ENCODE data around the gene UBL4A. TPM values are rescaled to one million over a fixed set of nuclear protein-coding genes. Genes with fewer than 3 reads are reported as not detected.

Gene UBL4A
- total RNA-seq, 1 experiment from 2014 or later = 37.4 TPM

- Histone ChIP-seq H3K27me3 (ENCODE audit: insufficient read depth, low read length) (no peaks in the 10 kb centered on the region), H4K20me1 (ENCODE audit: insufficient read depth) (no peaks in the 10 kb centered on the region), H3K9ac (ENCODE audit: low read length) (no peak overlapping the region), H3K79me2 (ENCODE audit: insufficient read depth, low read length) (no peaks in the 10 kb centered on the region), H3K36me3 (ENCODE audit: control insufficient read depth in 1 of 2, insufficient read depth in 2 of 2, low read length in 2 of 2) (no peaks in the 10 kb centered on the region), H3K27ac (ENCODE audit: low read depth, low read length) (no peak overlapping the region), H3K4me2 (ENCODE audit: low read length) (no peak overlapping the region), H3K4me3 (replicated peaks in 1 of 2; ENCODE audit: low read depth in 1 of 2, low read length in 2 of 2) (no peak overlapping the region), H3K9me2 (ENCODE audit: insufficient read depth) (no peaks in the 10 kb centered on the region), H2AFZ (ENCODE audit: low read depth, low read length, poor library complexity, severe bottlenecking) (no peak overlapping the region), H3K4me1 (ENCODE audit: control insufficient read depth in 1 of 2, insufficient read depth in 2 of 2, low read length in 2 of 2) (peaks cover 8 to 16% of the 10 kb centered on the region in 2 experiments), H3K9me3 (ENCODE audit: control insufficient read depth in 1 of 2, insufficient read depth in 1 of 2, low read depth in 1 of 2, low read length in 2 of 2) (no peaks in the 10 kb centered on the region)
- TF ChIP-seq POLR2A (IDR thresholded peaks at IDR 0.05; ENCODE audit: borderline replicate concordance, extremely low read depth, insufficient read depth, insufficient read length) (no peak), TCF7L2 (IDR thresholded peaks at IDR 0.05; ENCODE audit: borderline replicate concordance, extremely low read depth, insufficient read depth, insufficient read length) (no peak), ELF1 (IDR thresholded peaks at IDR 0.05; ENCODE audit: borderline replicate concordance, low read depth) (no peak), SRF (IDR thresholded peaks at IDR 0.05; ENCODE audit: low read depth) (no peak), EGR1 (IDR thresholded peaks at IDR 0.05; ENCODE audit: low read depth) (no peak), MAX (IDR thresholded peaks at IDR 0.05) (no peak), ATF3 (IDR thresholded peaks at IDR 0.05) (no peak), REST (IDR thresholded peaks at IDR 0.05; ENCODE audit: low read depth) (no peak)
- POLR2A ChIA-PET = interaction anchor here (1.5 kb wide), 1 partner anchor 114 kb away, joined by 4 read pairs; the partner anchor contains the start of gene TAFAZZIN
- DNase-seq (ENCODE audit: low read depth, low spot score) = no peak
- intact Hi-C loops (cut with micrococcal nuclease) = no loop called here
- no TSS peak for BruUV-seq (replicated peaks)
- no peak for ATAC-seq
- CTCF ChIA-PET = no interaction called here
- RAD21 ChIA-PET (ENCODE audit: low non-redundant PET in 1 of 2, low total read pairs in 2 of 2, uncharacterized antibody in 2 of 2, unreplicated experiment in 2 of 2) = no interaction called here
These were observed 39.4 kb upstream of the UBL4A start for GRCh38 chrX:154525606-154526490.
